Putamen (tissue), 1 donor: Measurements from ENCODE around the gene UTS2R.
A peak's percentile ranks its signal among the peaks of the same experiment; 100 is the strongest.
"Not testable (repeated sequence)": the region's sequence is repeated elsewhere in the genome, so short reads cannot be mapped to it uniquely, and the experiment has no call there.

ENCODE experiments used
- DNase-seq: peaks from one replicate; pipeline ENCODE4 v3.0.0-alpha.2; 2016; ENCODE audit warnings: low spot score

Gene UTS2R

DNA sequence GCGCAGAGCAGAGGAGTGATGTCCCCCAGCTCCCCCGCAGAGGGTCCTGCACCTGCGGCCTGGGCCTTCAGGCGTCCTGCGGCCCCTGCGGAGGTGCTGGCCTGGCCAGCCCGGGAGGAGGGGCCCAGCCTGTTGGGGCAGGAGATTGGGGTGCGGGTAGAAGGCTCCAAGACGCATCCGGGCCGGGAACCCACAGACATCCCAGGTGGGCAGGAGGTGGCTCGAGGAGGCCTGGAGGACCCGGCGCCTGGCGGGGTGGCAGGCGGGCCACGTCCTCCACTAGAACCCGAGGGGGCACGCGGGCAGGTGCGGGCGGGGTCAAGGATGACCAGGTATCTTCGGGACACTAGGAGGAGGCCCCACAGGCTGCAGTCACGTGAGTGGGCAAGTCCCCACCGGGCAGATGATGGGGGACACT, 37.4 kb upstream of the UTS2R start:
- no peak for DNase-seq

DNA sequence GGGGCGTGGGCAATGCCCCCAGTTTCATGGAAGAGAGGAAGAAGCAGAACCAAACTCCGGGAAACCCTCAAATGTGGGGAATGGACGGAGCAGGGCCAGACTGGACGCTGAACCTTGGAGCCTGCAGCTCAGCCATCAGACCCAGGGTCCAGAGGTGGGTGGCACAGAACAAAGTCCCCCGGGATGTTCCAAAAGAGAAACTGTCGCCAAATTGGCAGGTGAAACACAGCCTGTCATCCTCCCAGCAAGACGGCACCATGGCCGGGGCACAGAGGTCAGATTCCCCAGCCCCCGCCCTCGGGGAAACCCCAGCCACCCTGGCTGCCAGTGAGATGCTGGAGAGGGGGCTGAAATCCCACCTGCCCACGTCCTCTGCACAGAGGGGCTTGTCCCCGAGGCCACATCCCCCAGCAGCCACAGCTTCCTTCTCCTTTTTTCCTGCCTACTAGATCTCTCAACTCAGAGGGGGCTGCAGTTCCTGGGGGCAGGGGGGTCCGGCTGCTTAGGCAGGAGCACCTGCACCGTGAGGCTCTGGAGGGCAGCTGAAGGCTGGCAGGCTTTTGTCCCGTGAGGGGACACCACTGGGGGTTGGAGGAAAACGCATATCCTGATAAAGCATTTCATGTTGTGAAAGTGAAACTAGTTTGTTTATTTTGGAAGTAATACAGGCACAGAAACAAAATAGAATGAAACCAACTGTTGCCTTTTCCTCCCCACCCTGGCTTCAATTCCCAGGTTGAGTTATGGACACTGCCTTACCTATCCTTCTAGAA, 36.8 kb upstream of the UTS2R start:
- no peak for DNase-seq

DNA sequence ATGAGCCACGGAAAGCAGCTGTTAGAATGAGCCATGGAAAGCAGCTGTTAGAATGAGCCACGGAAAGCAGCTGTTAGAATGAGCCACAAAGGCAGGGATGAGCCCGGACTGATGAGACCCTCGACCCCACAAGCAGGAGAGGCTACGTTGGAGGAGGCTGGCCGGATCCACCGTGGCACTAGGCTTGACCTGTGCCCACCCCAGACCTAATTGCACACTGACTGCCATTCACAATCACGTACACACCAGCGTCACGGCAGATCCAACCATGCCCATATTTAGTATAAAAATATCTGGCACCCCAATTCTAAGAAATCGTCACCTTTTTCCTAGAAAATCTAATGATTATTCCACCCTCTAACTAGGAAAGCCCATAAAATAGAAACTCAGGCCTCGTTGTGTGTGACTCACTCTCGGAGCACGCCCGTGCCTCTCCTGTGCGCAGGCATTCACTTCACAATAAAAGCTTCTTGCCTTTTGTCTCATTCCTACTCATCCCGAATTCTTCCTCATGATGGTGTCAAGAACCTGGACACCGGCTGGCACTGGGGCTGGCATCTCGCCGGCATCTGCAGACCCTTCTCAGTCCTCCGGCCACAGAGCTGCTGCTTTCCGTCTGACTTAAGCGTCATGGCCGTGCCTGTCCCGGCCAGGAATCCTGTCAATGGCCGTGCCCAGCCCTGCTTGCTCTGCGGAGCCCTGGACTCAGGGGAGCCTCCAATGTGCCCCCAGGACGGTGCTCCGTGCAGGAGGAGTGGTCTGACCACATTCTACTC, 32.5 kb upstream of the UTS2R start:
- DNase-seq = peak; percentile 61

DNA sequence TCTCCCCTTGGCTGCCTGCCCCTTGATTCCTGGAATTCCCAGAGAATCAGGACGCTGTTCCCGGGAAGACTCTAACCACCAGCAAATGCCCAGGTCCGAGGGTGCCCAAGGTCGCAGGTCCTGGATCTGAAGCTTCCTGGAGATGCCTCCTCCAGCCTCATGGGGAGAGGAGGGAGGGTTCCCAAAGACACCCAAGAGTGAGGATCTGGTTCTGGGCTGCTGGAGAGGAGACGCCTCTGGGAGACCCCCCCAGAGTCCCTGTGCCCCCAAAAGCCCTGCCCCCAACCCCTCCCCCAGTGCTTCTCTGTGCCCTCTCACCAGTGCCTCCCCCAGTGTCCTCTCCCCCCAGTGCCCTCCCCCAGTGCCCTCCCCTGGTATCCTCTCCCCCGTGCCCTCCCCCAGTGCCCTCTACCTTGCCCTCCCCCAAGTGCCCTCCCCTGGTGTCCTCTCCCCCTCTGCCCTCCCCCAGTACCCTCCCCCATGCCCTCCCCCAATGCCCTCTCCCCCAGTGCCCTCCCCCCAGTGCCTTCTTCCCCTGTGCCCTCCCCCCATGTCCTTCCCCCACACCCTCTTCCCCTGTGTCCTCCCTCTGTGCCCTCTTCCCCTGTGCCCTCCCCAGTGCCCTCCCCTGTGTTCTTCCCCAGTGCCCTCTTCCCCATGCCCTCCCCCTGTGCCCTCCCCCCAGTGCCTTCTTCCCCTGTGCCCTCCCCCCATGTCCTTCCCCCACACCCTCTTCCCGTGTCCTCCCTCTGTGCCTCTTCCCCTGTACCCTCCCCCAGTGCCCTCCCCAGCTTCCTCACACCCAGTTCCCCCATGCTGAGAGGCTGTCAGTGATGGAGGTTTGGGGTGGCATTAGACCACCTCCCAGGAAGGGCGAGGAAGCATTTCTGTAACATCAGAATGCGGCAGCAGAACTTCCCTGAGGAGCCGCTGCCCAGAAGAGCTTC, 31.7 kb upstream of the UTS2R start:
- no peak for DNase-seq

DNA sequence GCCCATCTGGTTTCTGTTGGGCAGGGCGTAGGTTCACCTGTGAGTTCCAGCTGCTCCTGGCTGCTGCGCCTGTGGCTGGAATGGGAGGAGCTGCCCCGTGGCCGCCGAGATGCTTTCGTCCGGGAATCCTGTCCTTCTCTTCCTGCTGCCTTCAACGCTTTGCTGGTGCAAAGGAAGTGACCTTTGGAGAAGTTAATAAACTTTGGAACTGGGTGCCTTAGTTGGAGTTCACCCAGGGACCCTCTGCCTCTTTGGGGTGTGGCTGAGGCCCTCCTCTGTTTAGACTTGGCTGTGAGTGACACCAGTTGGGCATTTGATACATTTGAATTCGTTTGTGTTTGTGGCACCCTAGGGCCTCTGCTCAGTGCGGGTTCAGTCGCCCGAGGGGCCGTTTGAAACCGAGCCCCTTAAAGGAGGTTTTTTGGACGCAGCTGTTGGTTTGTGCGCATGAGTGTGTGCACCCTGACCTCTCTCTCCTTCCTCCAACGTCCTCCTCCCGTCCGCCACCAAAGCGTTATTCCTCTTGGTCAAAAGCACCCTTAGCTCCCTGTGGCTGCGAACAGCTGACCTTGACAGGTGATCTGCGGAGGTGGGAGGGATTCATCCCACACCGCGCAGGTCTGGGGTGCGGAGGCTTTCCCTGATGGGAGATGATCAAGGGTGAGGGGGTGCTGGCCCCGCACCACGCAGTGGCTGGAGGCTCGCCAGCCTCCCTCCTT, 29.0 kb upstream of the UTS2R start:
- DNase-seq = no peak

DNA sequence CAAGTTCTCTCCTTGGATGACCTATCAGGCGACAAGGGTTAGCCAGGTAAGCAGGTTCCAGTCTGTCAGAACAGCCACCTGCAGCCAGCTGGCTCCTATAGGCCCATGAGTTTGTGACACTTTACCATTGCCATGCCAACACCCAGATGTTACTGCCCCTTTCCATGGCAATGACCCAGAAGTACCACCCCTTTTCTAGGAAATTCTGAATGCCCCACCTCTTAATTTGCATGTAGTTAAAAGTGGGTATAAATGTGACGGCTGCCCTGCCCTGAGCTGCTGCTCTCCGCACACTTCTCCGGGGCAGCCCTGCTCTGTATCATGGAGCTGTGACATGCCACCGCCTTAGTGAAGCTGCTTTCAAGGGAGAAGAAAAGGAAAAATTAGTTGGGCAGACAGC, 28.0 kb upstream of the UTS2R start:
- DNase-seq = no peak

DNA sequence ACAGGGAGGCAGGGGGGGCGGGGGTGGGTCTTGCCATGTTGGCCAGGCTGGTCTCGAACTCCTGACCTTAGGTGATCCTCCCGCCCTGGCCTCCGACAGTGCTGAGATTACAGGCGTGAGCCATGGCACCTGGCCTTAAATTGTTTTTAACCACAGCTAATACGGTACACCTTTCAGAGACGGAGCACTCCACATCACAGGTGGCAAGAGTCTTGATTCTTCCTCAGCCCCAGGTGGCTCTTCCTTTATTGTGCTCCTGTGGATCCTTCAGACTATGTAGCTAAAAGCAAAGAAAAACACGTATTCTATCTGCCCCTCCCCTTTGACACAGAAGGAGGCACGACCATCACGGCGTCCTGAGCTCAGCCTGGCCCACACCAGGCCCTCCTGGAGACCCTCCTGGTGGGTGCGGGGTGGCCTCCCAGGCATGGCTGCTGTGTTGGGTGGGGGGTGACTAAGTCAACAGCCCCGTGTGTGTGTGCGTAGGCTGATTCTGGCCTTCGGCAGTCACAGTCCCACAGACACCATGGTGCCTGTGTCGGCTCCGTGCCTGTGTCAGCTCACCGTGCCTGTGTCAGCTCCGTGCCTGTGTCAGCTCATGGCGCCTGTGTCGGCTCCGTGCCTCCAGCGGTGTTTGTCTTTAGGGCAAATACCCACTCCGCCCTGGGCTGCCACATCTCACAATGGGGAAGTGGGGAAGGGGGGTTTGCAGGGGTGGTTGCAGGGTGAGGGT, 27.2 kb upstream of the UTS2R start:
- DNase-seq = no peak

DNA sequence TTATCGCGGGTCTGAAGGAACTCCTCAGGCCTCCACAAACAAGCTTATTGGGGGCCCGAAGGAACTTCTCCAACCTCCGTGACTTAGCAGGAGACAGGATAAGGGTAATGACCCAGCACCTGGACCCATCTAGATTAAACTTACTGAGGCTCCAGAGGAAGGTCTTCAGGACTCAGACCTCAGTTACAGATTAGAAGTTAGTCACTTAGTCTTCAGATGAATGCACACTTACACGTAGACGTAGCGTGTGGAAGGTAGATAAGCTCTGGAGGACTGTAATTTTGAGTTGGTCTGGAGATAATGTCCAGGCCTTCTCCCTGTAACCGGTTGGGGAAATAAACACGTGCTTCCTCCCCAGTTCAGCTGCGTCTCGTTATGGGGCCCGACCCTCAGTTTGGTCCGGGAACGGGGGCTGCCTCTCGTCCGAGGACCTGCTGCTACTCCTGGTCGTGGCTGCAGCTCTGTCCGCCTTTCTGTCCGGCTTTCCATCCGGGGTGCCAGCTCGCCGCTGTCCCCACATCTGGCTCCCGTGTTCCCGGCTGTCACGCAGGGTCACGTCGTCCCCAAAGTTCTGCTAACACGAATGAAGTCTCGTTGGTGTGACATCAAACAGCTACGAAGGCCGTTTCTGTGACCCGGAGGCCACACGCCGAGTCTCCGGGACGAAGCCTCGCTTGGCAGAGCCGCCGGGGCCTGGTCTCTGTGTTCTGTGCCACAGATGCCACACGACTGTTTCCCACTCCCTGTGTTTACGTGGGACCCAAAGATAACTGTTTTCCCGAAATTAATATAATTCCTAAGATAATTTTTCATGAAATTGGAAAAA, 26.2 kb upstream of the UTS2R start:
- no peak for DNase-seq

DNA sequence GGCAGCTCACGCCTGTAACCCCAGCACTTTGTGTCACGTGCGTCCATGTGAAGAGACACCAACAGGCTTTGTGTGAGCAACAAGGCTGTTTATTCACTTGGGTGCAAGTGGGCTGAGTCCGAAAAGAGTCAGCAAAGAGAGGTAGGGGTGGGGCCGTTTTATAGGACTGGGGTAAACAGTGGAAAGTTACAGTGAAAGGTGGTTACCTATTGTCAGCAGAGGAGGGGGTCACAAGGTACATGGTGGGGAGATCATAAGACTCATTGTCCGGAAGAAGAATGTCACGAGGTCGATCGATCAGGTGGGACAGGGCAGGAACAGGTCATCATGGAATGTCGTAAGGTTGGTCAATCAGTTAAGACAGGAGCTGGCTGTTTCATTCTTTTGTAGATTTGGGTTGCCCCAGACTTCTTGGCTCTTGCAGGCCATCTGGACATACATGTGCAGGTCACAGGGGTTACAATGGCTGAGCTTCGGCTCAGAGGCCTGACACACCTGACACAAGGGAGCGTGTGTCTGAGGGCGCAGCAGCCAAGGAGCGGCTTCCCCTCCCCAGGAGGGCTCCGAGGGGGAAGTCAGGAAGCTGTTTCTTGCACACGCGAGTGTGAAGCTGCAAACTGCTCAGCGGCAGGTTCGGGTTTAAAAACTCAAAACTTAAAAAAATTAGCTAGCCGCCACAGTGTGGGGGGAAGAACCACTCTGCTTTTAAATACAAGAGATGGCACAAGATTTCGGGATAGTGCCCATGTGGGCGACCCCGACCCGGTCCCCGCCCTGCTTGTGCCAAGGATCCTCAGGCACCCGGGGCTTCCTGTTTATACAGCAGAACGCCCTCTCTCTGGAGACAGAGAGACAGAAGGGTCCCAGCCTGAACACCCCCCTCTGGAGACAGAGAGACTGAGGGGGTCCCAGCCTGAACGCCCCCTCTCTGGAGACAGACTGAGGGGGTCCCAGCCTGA, 24.9 kb upstream of the UTS2R start:
- DNase-seq = no peak

DNA sequence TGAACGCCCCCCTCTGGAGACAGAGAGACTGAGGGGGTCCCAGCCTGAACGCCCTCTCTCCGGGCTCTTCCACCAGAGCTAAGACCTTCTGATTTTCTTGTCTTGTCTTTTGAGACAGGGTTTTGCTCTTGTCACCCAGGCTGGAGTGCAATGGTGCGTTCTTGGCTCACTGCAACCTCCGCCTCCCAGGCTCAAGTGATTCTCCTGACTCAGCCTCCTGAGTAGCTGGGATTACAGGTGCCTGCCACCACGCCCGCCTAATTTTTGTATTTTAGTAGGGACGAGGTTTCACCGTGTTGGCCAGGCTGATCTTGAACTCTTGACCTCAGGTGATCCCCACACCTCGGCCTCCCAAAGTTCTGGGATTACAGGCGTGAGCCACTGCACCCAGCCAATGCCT, 23.6 kb upstream of the UTS2R start:
- not testable (repeated sequence) for DNase-seq

DNA sequence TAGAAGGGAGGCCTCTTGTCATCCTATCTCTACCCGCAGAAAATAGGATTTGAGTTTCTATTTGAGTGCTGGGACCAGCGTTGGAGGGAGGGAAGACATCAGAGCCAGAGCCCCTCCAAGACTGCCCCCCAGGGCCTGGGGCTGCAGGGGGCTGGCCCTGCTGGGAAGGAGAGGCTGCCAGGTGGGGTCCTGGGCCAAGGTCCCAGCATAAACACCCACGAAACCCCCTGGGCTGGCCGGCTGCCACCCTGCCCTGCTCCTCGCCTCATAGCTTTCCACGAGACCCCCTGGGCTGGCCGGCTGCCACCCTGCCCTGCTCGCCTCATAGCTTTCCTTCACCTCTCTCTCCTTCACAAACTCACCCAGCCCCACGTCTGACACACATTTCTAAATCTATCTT, 23.1 kb upstream of the UTS2R start:
- no peak for DNase-seq

DNA sequence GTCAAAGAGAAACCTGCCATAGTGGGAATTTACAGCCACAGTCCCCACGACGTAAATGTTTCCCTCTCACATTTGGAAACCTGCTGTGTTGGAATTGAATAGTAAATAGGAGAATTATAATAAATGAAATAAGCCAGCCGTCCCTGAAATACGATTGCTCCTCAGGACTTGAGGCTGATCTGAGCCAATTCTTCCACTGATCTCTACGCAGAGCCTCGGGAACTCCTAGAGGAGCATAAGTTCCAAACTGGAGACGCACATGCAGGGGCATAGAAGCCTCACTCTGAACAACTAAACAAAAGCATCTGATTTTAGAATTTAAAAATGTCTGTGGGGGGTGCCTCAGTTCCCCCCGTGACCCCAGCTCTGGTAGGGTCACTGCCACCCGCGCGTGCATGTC, 22.7 kb upstream of the UTS2R start:
- no peak for DNase-seq

DNA sequence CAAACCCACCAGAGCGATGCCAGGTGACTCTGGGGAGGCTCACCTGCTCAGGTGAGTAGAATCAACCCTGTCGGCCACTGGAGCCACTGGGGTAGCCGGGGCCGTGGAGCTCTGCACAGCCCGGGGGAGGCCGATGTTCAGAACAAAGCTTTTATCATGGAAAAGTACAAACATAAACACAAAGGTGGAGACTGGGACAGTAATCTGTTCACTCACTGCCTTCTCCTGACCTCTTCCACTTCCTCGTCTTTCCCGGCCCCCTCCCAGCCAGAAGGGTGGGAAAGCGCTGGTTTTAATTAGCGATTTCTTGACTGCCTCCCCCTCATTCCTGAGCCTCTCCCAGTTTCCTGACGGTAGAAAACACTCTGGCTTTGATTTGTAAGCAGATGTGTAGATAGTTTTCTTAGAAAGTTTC, 22.3 kb upstream of the UTS2R start:
- DNase-seq = no peak

DNA sequence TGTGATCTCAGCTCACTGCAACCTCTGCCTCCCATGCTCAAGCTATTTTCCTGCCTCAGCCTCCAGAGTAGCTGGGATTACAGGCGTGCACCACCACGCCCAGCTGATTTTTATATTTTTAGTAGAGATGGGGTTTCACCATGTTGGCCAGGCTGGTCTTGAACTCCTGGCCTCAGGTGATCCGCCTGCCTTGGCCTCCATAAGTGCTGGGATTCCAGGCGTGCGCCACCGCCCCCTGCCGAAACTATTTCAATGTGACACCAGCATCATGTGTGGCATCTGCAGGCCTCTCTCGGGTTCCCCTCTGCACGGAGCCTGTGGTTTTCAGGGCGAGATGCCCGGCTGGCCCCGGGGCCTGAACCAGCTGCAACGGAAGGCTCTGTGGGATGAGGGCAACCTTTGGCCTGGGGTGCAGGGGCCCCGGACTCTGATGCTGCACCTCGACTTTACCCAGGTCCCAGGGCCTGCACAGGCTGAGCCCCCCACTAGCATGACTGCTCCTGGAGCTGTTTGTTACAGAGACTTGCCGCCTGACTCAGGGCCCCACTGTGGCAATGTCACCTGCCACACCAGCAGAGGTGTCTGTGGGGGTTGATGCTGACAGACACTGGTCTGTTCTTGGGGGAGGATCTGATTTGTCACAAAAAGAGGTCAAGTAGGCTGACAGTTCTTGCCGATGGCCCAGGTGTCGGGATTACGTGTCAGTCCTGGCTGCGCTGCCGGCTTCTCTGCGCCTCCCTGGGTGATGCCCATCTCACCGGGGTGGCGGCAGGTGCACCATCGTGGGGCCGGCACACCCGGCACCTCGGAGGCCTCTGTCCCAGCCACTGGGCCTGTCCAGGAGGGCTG, 21.2 kb upstream of the UTS2R start:
- no peak for DNase-seq

DNA sequence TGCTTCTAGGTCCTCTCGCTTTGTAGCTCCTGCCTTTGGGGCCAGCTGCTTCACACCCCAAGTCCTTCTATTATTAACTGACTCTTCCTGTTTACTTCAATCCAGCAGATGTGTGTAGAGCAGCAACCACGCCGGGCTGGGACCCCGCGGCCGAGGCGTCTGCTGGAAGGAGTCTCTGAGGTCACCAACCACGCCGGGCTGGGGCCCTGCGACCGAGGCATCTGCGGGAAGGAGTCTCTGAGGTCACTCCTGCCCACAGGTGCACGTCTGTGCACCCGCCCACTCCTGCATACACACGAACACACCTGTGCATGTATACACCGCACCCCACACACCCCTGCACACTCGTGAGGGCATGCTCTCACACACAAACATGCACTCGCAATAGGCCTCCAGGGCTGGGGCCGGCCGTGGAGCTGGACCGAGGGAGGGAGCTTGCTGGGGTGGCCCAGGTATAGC, 20.3 kb upstream of the UTS2R start:
- no peak for DNase-seq

DNA sequence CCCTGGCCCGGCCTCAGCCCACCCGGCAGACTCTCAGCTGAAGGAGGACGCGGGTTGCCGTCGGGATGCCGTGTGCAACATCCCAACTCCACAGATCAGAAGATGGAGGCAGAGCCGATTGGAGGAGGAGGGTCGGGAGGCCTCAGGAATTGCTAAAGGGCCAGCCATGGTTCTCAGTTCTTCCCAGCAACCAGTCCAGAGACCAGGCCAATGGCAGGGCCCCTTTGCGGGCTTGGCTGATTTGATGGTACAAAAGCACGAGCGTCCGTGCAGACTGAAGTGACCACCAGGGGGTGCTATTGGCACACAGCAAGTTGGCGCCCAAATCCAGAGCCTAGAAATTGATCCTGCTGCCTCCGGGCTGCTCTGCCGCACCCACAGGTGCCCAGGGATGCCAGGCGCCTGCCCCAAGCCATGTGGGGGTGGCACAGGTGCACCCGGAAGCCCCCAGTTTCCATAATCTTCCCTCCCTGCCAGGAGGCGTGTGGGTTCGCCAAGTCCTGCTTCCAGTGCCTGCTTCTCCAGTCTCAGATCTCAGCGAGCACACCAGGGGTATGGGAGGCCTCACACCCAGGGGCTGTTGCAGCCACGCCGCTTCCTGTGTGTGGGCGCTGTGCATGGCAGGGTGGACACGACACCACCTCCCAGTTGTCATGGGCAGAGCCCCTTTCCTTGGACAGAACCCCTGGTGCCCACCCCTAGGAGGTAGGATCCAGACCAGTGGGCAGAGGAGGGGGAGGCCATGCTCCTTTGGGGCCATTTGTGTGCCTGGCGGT, 19.7 kb upstream of the UTS2R start:
- DNase-seq = peak; percentile 74

DNA sequence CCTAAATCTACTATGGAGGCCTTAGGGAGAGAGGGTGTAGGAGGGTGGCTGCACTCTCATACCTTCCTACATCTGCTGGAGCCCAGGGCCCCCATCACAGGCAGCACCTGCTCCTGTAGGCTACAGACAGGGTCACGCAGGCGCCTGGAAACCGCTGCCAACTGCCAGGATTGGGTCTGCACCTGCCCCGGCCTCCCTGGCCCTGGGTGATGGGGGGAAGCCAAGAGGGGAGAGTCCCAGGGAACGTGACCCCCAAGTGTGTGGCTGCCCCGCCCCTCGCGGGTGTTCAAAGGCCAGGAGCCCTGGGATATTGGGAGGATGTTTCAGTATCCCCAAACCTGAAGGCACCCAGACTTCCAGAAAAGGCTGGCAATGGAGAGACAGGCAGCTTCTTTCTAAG, 18.1 kb upstream of the UTS2R start:
- no peak for DNase-seq
